ENCODE data around the gene OR2G3.

DNA sequence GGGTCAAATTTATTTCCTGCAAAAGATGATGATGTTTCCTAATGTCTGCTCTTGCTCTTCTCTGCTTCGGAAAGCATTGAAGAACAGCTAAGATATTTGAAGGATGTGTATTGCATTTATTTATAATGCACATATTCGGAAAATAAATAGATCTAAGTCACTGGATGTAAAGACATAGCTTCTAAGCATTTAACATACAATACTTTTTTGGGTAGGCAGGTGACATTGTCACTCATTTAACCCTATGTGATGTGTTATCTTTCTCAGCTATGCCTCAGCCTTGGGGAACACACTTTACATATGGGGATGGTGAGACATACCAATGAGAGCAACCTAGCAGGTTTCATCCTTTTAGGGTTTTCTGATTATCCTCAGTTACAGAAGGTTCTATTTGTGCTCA, 17.3 kb upstream of the OR2G3 start, which contains the start of gene OR2G2:
- TF ChIP-seq POLR2A (IDR thresholded peaks at IDR 0.05): no peak
- TF ChIP-seq, protein P1, sequence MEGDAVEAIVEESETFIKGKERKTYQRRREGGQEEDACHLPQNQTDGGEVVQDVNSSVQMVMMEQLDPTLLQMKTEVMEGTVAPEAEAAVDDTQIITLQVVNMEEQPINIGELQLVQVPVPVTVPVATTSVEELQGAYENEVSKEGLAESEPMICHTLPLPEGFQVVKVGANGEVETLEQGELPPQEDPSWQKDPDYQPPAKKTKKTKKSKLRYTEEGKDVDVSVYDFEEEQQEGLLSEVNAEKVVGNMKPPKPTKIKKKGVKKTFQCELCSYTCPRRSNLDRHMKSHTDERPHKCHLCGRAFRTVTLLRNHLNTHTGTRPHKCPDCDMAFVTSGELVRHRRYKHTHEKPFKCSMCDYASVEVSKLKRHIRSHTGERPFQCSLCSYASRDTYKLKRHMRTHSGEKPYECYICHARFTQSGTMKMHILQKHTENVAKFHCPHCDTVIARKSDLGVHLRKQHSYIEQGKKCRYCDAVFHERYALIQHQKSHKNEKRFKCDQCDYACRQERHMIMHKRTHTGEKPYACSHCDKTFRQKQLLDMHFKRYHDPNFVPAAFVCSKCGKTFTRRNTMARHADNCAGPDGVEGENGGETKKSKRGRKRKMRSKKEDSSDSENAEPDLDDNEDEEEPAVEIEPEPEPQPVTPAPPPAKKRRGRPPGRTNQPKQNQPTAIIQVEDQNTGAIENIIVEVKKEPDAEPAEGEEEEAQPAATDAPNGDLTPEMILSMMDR (IDR thresholded peaks at IDR 0.05): no peak

All from vagina (tissue), 2 donors.